ENCODE data around the gene DPF3.

Gene DPF3

DNA sequence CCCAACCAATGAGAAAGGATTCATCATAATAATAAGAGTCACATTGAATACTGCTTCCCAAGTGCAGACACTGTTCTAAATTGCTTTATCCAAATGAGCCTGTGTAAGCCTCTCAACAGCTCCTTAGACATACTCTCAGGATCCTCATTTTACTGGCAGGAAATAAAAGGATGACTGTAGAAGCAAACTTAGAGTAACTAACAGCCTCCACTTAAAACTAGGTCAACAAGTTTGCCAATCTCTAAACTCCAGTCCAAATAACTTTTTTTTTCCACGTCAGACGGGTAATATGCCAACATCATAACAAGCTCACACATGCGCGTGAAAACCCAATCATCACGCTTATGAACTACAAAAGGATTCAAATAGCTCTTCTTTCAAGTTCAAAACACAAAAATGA is 15.3 kb upstream of the DPF3 start:
- no peak for TF ChIP-seq EZH2phosphoT487 (conservative IDR thresholded peaks at IDR 0.05; ENCODE audit: low read length)
- TF ChIP-seq, protein P1, sequence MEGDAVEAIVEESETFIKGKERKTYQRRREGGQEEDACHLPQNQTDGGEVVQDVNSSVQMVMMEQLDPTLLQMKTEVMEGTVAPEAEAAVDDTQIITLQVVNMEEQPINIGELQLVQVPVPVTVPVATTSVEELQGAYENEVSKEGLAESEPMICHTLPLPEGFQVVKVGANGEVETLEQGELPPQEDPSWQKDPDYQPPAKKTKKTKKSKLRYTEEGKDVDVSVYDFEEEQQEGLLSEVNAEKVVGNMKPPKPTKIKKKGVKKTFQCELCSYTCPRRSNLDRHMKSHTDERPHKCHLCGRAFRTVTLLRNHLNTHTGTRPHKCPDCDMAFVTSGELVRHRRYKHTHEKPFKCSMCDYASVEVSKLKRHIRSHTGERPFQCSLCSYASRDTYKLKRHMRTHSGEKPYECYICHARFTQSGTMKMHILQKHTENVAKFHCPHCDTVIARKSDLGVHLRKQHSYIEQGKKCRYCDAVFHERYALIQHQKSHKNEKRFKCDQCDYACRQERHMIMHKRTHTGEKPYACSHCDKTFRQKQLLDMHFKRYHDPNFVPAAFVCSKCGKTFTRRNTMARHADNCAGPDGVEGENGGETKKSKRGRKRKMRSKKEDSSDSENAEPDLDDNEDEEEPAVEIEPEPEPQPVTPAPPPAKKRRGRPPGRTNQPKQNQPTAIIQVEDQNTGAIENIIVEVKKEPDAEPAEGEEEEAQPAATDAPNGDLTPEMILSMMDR (IDR thresholded peaks at IDR 0.05; ENCODE audit: insufficient read depth, low read length, poor library complexity, severe bottlenecking) = no peak
- H3K36me3 ChIP-seq (ENCODE audit: low read length) = no peaks in the 10 kb centered on the region
- no peaks in the 10 kb centered on the region for H3K9me3 ChIP-seq (ENCODE audit: insufficient read depth, low read length)
- no peaks in the 10 kb centered on the region for H3F3A ChIP-seq (ENCODE audit: insufficient read depth)
- H3K27ac ChIP-seq (ENCODE audit: low read depth, low read length) = no peak overlapping the region
- H3K27me3 ChIP-seq (ENCODE audit: low read length) = no peaks in the 10 kb centered on the region
- H3K4me3 ChIP-seq (ENCODE audit: insufficient read depth, low read length, poor library complexity, severe bottlenecking) = no peak overlapping the region
- no peak overlapping the region for H2AFZ ChIP-seq (ENCODE audit: low read depth, low read length, severe bottlenecking)
- no peaks in the 10 kb centered on the region for H3K9me2 ChIP-seq (replicated peaks; ENCODE audit: insufficient read depth, low read length)
- no peaks in the 10 kb centered on the region for H3K79me2 ChIP-seq (ENCODE audit: insufficient read depth, low read length)
- H3K9ac ChIP-seq (ENCODE audit: low read length) = no peak overlapping the region
- no peak overlapping the region for H3K4me2 ChIP-seq (ENCODE audit: low read depth, low read length, poor library complexity, severe bottlenecking)
- no peaks in the 10 kb centered on the region for H4K20me1 ChIP-seq (ENCODE audit: low read depth, low read length)

DNA sequence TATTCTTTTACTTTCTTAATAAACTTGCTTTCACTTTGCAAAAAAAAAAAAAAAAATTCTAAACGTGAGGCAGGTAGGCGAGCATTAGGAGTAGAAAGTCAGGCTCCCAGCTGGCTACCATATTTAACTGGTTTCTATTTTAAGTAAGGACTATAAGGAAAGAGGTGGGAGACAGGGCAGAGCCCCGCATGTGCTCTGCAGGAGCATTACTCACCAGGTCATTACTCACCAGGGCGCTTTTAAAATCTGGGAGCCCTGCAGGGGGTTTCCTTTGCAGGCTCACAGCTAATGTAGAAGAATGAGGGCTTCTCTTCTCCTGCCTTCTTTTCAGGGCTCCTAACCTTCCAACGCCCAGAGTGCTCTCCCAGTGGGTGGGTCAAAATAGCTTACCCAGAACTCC is 14.0 kb upstream of the DPF3 start:
- Histone ChIP-seq H3K9ac (ENCODE audit: low read length) (no peak overlapping the region), H3K9me2 (replicated peaks; ENCODE audit: insufficient read depth, low read length) (no peaks in the 10 kb centered on the region), H3K79me2 (ENCODE audit: insufficient read depth, low read length) (no peaks in the 10 kb centered on the region), H3K36me3 (ENCODE audit: low read length) (no peaks in the 10 kb centered on the region), H3K27me3 (ENCODE audit: low read length) (no peaks in the 10 kb centered on the region), H3K9me3 (ENCODE audit: insufficient read depth, low read length) (no peaks in the 10 kb centered on the region), H2AFZ (ENCODE audit: low read depth, low read length, severe bottlenecking) (no peak overlapping the region), H3K27ac (ENCODE audit: low read depth, low read length) (no peak overlapping the region), H3K4me2 (ENCODE audit: low read depth, low read length, poor library complexity, severe bottlenecking) (no peak overlapping the region), H4K20me1 (ENCODE audit: low read depth, low read length) (no peaks in the 10 kb centered on the region), H3K4me3 (ENCODE audit: insufficient read depth, low read length, poor library complexity, severe bottlenecking) (no peak overlapping the region), H3F3A (ENCODE audit: insufficient read depth) (no peaks in the 10 kb centered on the region)
- TF ChIP-seq EZH2phosphoT487 (conservative IDR thresholded peaks at IDR 0.05; ENCODE audit: low read length) = no peak
- TF ChIP-seq, protein P1 (IDR thresholded peaks at IDR 0.05; ENCODE audit: insufficient read depth, low read length, poor library complexity, severe bottlenecking) = no peak

DNA sequence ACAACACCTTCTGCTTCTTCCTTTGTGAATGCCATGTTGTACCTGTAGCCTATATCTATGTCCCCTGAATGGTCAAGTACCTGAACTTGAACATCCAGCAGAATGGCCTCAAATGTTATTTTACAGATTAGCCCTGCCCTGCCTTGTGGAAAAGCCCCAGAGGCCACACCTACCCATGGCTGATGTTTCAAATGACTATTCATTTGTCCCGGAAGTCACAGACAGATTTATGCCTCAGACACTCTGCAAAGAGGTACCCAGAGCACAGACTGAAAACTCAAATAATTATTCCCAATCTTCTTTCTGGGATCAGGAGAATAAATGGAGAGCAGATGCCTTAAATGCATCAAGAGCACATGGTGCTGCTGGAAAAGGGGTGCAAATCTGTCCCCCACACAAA is 13.0 kb upstream of the DPF3 start:
- Histone ChIP-seq H3K4me2 (ENCODE audit: low read depth, low read length, poor library complexity, severe bottlenecking) (no peak overlapping the region), H3K9ac (ENCODE audit: low read length) (no peak overlapping the region), H3K9me2 (replicated peaks; ENCODE audit: insufficient read depth, low read length) (no peaks in the 10 kb centered on the region), H3K27me3 (ENCODE audit: low read length) (no peaks in the 10 kb centered on the region), H4K20me1 (ENCODE audit: low read depth, low read length) (no peaks in the 10 kb centered on the region), H3K4me3 (ENCODE audit: insufficient read depth, low read length, poor library complexity, severe bottlenecking) (no peak overlapping the region), H3K9me3 (ENCODE audit: insufficient read depth, low read length) (no peaks in the 10 kb centered on the region), H3F3A (ENCODE audit: insufficient read depth) (no peaks in the 10 kb centered on the region), H2AFZ (ENCODE audit: low read depth, low read length, severe bottlenecking) (peak overlapping the region; percentile 65), H3K27ac (ENCODE audit: low read depth, low read length) (no peak overlapping the region), H3K36me3 (ENCODE audit: low read length) (no peaks in the 10 kb centered on the region), H3K79me2 (ENCODE audit: insufficient read depth, low read length) (no peaks in the 10 kb centered on the region)
- no peak for TF ChIP-seq EZH2phosphoT487 (conservative IDR thresholded peaks at IDR 0.05; ENCODE audit: low read length)
- TF ChIP-seq, protein P1 (IDR thresholded peaks at IDR 0.05; ENCODE audit: insufficient read depth, low read length, poor library complexity, severe bottlenecking) = no peak
